Skeletal muscle satellite cell (primary cell): ENCODE results near the gene RNASE8.
A peak's percentile ranks its signal among the peaks of the same experiment; 100 is the strongest.

Experiments used
- H3K27me3 ChIP-seq: 2 replicates; pipeline ENCODE4 v1.7.0; 2013; ENCODE audit warnings: low read length; ENCODE audit not compliant: control insufficient read depth, insufficient read depth
- H3K36me3 ChIP-seq: 2 replicates; pipeline ENCODE4 v1.7.0; 2013; ENCODE audit warnings: mild to moderate bottlenecking, control low read depth, low read length; ENCODE audit not compliant: insufficient read depth
- H3K4me1 ChIP-seq: 2 replicates; pipeline ENCODE4 v1.7.0; 2013; ENCODE audit warnings: low read length; ENCODE audit not compliant: control insufficient read depth, insufficient read depth
- H3K4me2 ChIP-seq: 2 replicates; pipeline ENCODE4 v1.7.0; 2013; ENCODE audit warnings: mild to moderate bottlenecking, low read length
- H3K4me3 ChIP-seq: 2 replicates; pipeline ENCODE4 v1.7.0; 2013; ENCODE audit warnings: low read length
- H3K9ac ChIP-seq: 2 replicates; pipeline ENCODE4 v1.7.0; 2013; ENCODE audit warnings: mild to moderate bottlenecking, low read depth, low read length, moderate library complexity
- H3K9me3 ChIP-seq: replicated peaks from 2 replicates; pipeline ENCODE4 v1.7.0; 2013; ENCODE audit warnings: mild to moderate bottlenecking, control low read depth, low read length

RNASE8 gene

DNA sequence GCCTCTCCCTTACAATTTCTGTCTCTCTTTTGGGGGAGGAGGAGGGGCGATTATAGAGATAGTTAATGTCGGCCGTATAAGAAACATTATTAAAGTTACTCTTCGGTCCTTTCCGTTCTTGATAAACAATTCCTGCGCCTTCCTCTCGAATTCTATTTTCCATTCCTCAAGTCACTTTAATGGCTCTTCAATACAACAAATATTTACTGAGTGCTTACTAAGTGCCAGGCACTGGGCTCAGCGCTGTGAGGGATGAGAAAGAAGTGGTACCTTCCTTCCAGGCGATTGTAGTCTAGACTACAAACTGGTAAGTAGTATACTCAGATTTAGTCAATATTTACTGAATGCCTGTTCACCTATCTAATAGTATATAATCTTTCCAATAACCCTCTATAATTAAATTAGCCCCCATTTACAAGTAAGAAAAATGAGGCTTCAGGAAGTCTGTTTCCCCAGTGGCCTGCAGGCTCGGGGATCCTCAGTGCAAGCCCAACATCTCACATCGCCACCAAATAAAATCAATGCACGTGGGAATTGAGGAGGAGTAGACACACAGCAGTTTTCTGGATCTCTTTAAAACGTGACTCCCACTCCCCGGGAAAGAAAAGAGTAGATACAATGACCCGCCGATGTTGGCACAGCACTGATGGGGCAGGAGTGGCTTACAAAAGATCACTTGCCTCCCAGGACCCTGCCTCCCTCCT is 41.4 kb downstream of the RNASE8 start:
- no peaks in the 10 kb centered on the region for H3K9me3 ChIP-seq
- H3K4me1 ChIP-seq, result peaks cover 32% of the 10 kb centered on the region
- H3K27me3 ChIP-seq, result no peaks in the 10 kb centered on the region
- H3K9ac ChIP-seq, result peak overlapping the region; percentile 59
- H3K36me3 ChIP-seq, result no peaks in the 10 kb centered on the region
- peak overlapping the region; percentile 80 for H3K4me2 ChIP-seq
- peak overlapping the region; percentile 67 for H3K4me3 ChIP-seq

DNA sequence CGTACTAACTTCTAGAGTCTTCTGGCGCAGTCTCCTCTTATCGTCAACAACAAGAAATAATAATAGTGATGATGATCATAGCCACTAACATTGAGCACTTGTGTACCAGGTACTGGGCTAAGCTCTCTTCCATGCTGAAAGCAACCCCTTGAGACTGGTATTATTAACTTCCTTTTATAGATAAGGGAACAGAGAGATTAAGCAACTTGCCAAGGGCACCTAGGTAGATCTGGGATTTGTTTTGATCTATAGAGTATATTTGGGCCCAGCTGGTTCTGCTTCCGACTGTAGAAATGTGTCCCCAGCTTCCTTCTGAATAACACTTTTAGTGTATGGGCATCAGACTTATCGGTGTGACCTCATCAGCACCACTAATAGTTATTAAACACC is 42.0 kb downstream of the RNASE8 start:
- H3K4me2 ChIP-seq, result peak overlapping the region; percentile 80
- H3K27me3 ChIP-seq, result no peaks in the 10 kb centered on the region
- H3K9me3 ChIP-seq, result no peaks in the 10 kb centered on the region
- H3K36me3 ChIP-seq, result no peaks in the 10 kb centered on the region
- peaks cover 37% of the 10 kb centered on the region for H3K4me1 ChIP-seq
- peak overlapping the region; percentile 67 for H3K4me3 ChIP-seq
- H3K9ac ChIP-seq, result peak overlapping the region; percentile 59

DNA sequence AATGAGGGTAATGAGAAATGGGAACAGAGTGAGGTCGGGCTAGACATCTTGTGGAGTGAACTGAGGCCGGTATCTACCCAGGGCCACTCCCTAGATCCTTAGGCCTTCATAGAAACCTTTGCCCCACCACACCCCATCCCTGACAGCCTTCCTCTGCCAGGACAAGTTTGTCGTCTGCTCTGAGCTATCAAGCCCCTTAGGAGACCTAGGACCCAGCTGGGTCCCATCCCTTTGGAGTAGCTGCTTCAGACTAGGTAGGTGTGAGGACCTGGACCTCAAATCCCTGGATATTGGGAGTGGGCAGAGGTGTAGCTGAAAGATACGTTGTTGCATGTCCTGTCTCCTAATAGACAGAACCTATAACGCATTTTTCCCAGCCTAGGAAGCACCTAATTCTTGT is 43.3 kb downstream of the RNASE8 start, which contains the start of gene TMEM253:
Gene TMEM253 (plus strand): TSS at position 136 of the 400 bp plus-strand sequence. CDS start 278 bp downstream, outside the sequence.
- no peaks in the 10 kb centered on the region for H3K36me3 ChIP-seq
- no peaks in the 10 kb centered on the region for H3K9me3 ChIP-seq
- H3K4me2 ChIP-seq, result no peak within 1 kb of the TSS
- H3K9ac ChIP-seq, result no peak within 1 kb of the TSS
- H3K4me3 ChIP-seq, result no peak within 1 kb of the TSS
- no peaks in the 10 kb centered on the region for H3K27me3 ChIP-seq
- H3K4me1 ChIP-seq, result peaks cover 42% of the 10 kb centered on the region

DNA sequence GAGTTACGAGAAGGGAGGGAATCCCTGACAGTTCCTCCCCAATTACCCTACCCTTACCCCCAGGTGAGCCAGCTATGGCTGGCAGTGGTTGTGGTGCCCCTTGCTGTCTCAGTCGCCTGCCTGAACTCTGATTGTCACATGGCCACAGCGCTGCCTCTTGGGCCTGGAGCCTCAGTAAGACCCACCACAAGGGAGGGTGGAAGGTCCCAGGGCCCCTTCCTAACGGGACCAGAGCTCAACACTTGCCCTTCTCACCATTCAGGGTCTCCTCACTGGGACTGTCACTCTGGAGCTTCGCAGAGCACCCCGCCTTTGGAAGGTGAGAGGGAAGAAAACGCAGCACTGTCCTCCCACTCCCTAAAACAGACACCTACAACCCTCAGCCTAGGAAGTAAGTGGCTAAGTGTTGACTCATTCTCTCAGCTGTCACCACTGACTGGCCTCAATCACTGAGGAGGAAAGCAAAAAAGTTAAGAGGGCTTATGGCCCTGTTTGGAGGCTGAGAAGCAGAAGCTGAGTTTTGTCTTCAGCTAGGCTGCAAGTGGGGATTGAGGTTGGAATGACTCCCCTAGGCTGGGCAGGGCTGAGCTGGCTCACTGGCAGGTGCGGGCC is 44.3 kb downstream of the RNASE8 start:
- Histone ChIP-seq H3K36me3 (no peaks in the 10 kb centered on the region), H3K9ac (no peak overlapping the region), H3K4me1 (peaks cover 44% of the 10 kb centered on the region), H3K9me3 (no peaks in the 10 kb centered on the region), H3K4me2 (no peak overlapping the region), H3K4me3 (no peak overlapping the region), H3K27me3 (no peaks in the 10 kb centered on the region)

DNA sequence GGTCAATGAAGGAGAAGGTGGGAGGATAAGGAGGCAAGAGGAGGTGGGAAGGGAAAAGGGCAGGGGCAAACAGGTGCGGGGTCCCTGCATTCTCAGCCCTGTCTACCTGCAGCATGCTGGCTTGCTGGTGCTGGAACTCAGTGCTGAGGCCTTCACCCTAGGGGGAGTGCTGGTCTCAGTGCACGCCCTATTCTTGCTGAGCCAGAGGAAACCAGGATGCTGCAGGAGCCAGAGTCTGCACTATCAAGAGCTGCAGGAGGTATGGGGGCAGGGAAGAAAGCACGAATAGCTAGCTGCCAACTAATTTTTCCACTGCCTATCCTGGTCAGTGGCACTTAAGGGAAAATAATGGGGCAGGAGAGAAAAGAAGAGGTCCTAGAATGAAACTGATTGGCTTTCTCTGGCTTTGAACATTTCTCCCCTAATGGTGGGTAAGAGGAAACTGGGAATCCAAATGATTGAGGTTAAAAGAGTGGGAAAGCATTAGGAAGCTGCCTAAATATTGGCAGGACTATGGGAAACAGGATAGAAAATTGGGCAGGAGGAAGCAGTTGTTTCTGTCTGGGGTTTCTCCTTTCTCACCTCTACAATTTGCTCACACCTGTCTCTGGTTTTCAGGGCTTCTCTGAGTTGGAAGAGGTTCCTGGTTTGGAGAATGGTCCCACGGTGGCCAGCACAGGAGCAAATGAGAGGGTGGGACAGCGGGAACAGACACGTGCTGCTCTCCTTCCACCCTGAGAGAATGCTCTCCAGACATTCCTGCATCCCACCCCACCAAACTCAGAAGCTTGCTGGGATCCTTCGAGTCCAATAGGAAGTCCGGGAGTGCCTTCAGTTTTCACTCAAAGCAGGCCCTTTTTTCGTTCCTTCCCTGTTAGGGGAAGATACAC is 45.1 kb downstream of the RNASE8 start:
- Histone ChIP-seq H3K9ac (peak overlapping the region; percentile 98), H3K4me2 (peak overlapping the region; percentile 96), H3K36me3 (no peaks in the 10 kb centered on the region), H3K9me3 (no peaks in the 10 kb centered on the region), H3K27me3 (no peaks in the 10 kb centered on the region), H3K4me1 (peaks cover 44% of the 10 kb centered on the region), H3K4me3 (peak overlapping the region; percentile 86)

DNA sequence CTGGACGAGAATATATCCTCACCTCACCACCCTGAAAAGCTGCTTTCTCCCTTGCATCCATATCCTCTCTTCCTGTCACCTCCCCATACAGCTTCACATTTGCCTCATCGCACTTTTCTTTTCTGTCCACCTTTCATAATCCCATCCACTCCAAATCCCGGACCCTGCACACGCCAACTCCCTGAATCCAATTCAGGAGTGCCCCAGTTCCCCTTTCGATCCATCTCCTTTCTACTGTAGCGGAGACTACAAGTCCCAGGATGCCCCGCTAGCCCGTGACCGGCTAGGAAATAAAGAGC is 45.7 kb downstream of the RNASE8 start:
- no peaks in the 10 kb centered on the region for H3K9me3 ChIP-seq
- H3K4me1 ChIP-seq, result peaks cover 44% of the 10 kb centered on the region
- H3K36me3 ChIP-seq, result no peaks in the 10 kb centered on the region
- H3K4me2 ChIP-seq, result peak overlapping the region; percentile 96
- H3K27me3 ChIP-seq, result no peaks in the 10 kb centered on the region
- peak overlapping the region; percentile 86 for H3K4me3 ChIP-seq
- H3K9ac ChIP-seq, result peak overlapping the region; percentile 98

DNA sequence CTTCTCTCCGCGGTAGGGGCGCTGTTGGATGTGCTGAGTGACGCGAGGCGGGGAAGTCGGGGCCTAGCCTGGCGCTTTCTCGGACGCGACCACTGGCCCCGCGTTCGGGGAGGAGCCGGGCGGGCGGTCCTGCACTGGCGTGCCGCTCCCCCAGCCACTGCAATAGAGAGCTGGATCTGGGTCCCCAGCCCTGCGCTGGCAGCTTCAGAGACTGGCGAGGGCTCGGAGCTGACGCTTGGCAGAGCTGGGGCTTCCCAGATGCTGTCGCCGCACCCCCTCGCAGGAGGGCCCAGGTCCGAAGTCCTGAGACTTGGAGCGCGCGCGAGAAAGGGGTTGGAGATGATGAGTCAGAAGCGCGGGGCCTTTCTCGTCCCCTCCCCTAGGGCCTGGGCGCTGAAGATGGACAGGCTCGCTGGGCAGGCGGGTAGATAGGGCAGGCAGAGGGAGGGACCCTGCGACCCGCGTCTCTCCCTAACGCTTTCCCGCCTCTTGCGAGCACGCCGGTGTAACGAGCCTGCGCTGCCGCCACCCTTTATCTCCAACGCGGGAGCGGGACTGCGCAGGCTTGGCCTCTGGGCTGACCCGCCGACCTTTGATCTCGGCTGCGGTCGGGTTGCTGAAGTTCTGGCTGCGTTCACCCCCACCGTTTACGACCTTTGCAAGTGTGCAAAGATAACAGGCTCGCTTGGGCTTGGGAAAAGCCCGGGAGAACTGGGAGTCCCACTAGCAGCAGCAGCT is 46.3 kb downstream of the RNASE8 start:
- peak overlapping the region; percentile 86 for H3K4me3 ChIP-seq

DNA sequence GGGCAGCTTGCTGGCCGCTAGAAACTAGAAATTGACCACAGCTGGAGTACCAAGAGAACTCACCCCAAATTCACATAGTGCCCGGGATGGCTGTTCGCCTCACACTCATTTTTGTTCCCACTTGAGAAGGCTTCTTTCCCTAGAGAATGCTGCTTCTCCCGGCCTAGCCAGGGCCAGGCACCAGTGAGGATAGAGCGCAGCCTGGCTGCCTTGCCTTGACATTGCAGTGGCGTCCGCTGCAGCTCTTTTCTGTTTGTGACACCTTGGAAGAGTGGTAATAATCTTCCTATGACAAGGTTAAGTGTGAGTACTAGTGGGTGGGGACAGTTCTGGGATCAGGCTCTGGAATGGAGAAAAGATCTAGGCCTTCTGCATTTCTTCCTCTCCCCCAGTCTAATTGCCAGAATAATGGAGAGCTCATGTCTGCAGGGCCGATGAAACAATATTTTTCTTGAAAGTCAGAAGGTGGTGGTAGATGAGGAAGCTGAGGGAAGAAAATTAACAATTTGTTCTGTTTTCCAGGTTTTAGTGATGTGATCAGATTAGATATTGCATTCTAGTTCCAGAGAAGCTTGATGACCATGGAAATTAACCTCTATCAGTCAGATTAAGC is 46.9 kb downstream of the RNASE8 start:
- Histone ChIP-seq H3K9ac (peak overlapping the region; percentile 98), H3K4me1 (peaks cover 37% of the 10 kb centered on the region), H3K27me3 (peaks cover under 1% of the 10 kb centered on the region), H3K36me3 (no peaks in the 10 kb centered on the region), H3K4me2 (peak overlapping the region; percentile 96), H3K4me3 (peak overlapping the region; percentile 86), H3K9me3 (no peaks in the 10 kb centered on the region)

More for the DNA sequence above, 46.3 kb downstream of the RNASE8 start:
- Histone ChIP-seq H3K9ac (peak overlapping the region; percentile 98), H3K4me1 (peaks cover 43% of the 10 kb centered on the region), H3K27me3 (no peaks in the 10 kb centered on the region), H3K4me2 (peak overlapping the region; percentile 96), H3K9me3 (no peaks in the 10 kb centered on the region), H3K36me3 (no peaks in the 10 kb centered on the region)

DNA sequence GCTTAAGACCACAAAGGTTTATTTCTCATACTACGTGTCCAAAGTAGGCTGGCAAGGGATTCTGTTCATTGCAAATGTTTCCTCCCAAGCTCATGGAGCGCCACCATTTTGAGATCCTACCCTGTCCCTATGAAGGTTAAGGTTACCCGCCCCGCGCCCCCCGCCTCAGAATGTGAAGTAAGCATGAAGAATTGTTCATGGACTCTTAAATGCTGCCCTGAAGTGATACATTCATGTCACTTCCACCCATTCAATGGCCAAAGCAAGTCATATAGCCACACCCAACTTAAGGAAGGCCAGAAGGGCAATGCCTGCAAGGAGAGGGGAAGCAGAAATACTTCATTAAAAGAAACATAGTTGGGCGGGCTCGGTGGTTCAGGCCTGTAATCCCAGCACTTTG is 47.5 kb downstream of the RNASE8 start:
- no peak overlapping the region for H3K4me3 ChIP-seq
- no peak overlapping the region for H3K4me2 ChIP-seq
- H3K9ac ChIP-seq, result peak overlapping the region; percentile 98
- H3K9me3 ChIP-seq, result no peaks in the 10 kb centered on the region
- no peaks in the 10 kb centered on the region for H3K36me3 ChIP-seq
- H3K27me3 ChIP-seq, result peaks cover 6% of the 10 kb centered on the region
- peaks cover 35% of the 10 kb centered on the region for H3K4me1 ChIP-seq

DNA sequence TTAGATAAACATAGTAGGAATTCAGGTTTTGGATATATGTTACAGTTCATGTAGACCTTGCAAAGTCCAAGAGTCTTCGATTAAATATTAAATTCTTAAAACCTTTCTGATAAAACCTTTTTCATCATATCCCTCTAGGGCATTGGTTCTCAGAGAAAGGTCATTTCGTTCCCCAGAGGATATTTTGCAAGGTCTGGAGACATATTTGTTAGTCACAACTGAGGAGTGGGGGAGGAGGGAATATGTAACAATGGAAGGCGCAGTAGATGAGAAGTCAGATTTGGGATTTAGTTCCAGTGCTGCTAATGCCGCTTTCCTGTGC is 48.5 kb downstream of the RNASE8 start:
- Histone ChIP-seq H3K9me3 (no peaks in the 10 kb centered on the region), H3K9ac (peak overlapping the region; percentile 18), H3K4me3 (peak overlapping the region; percentile 24)

More for the DNA sequence above, 48.5 kb downstream of the RNASE8 start:
- Histone ChIP-seq H3K4me1 (peaks cover 35% of the 10 kb centered on the region), H3K36me3 (no peaks in the 10 kb centered on the region), H3K4me2 (peak overlapping the region; percentile 63), H3K27me3 (peaks cover 8% of the 10 kb centered on the region)
